Activated B cell treated with CpG ODN at 0.5 μM for 24 hours (primary cell): Measurements from ENCODE around the gene LEP. TPM values are rescaled to one million over a fixed set of nuclear protein-coding genes. Genes with fewer than 3 reads are reported as not detected.

Experiments
- ATAC-seq: fragments of 200-7000 bp; cut with Tn5 transposase; one replicate; pipeline ENCODE4 v1.10.0; 2021; ENCODE audit warnings: low read depth, mild to moderate bottlenecking, moderate library complexity
- CTCF ChIA-PET: fragments of 350-600 bp; sonication (Branson Sonifier 250); formaldehyde crosslinking; loops from one replicate; lab custom pipeline; 2021; ENCODE audit warnings: antibody characterized with exemption; lab: Charles Lee
- POLR2A ChIA-PET: fragments of 350-600 bp; sonication (Branson Sonifier 250); formaldehyde crosslinking; loops from one replicate; lab custom pipeline; 2021; ENCODE audit warnings: antibody characterized with exemption; lab: Charles Lee
- DNase-seq: peaks from one replicate; pipeline ENCODE4 v3.0.0; 2022
- H3K27ac Mint-ChIP-seq: one replicate; pipeline ENCODE4 v1.8.0; 2020; ENCODE audit warnings: mixed read lengths
- H3K27me3 Mint-ChIP-seq: one replicate; pipeline ENCODE4 v1.8.0; 2021; ENCODE audit warnings: mixed read lengths
- H3K36me3 Mint-ChIP-seq: one replicate; pipeline ENCODE4 v1.8.0; 2021; ENCODE audit warnings: low read depth, mixed read lengths
- H3K4me1 Mint-ChIP-seq: one replicate; pipeline ENCODE4 v1.8.0; 2021; ENCODE audit warnings: mixed read lengths
- H3K4me3 Mint-ChIP-seq: one replicate; pipeline ENCODE4 v1.8.0; 2020; ENCODE audit warnings: mild to moderate bottlenecking, mixed read lengths
- H3K9me3 Mint-ChIP-seq: one replicate; pipeline ENCODE4 v1.8.0; 2020; ENCODE audit warnings: mixed read lengths
- CTCF ChIP-seq: fragments of 200-600 bp; IDR thresholded peaks from one replicate; pipeline ENCODE4 v1.8.0; 2022; ENCODE audit warnings: antibody characterized with exemption, mild to moderate bottlenecking
- intact Hi-C: fragments of 100-400 bp; cut with micrococcal nuclease; formaldehyde crosslinking; loops from one replicate; pipeline ENCODE4 v1.15.1; 2024
- total RNA-seq: library from RNA; stranded (reverse); gene quantifications from 2 replicates; pipeline ENCODE4 v1.2.3, GENCODE V29; 2022

Gene LEP
- total RNA-seq, 1 donor from 2014 or later: not detected

GRCh38 chr7:128206747-128207500 is 34.2 kb upstream of the LEP start:
- Mint-ChIP-seq H3K27ac (no peak overlapping the region), H3K4me3 (no peak overlapping the region), H3K9me3 (no peaks in the 10 kb centered on the region), H3K4me1 (peaks cover 1% of the 10 kb centered on the region), H3K27me3 (peaks cover 41% of the 10 kb centered on the region), H3K36me3 (no peaks in the 10 kb centered on the region)
- no peak for TF ChIP-seq CTCF
- CTCF ChIA-PET: interaction anchor here (5.8 to 8.2 kb wide), 2 partner anchors 70 to 497 kb away, joined by 123 to 293 read pairs; no protein-coding TSS in a partner anchor
- intact Hi-C loops: loop anchor here (5.0 kb wide), 1 partner anchor 175 kb away; the partner anchor contains the start of gene LRRC4
- no peak for ATAC-seq
- POLR2A ChIA-PET: no interaction called here
- DNase-seq: no peak

GRCh38 chr7:128207609-128208008 is 33.5 kb upstream of the LEP start:
- DNase-seq: no peak
- intact Hi-C loops: loop anchor here (5.0 kb wide), 1 partner anchor 175 kb away; the partner anchor contains the start of gene LRRC4
- no peak overlapping the region for H3K27ac Mint-ChIP-seq

GRCh38 chr7:128209229-128210035 is 31.6 kb upstream of the LEP start:
- DNase-seq: peak; percentile 56
- Mint-ChIP-seq H3K4me3 (no peak overlapping the region), H3K36me3 (no peaks in the 10 kb centered on the region), H3K9me3 (no peaks in the 10 kb centered on the region), H3K27ac (no peak overlapping the region), H3K27me3 (peaks cover 24% of the 10 kb centered on the region), H3K4me1 (no peaks in the 10 kb centered on the region)
- peak; percentile 91 for ATAC-seq
- intact Hi-C loops: loop anchor here (1.0 to 5.0 kb wide), 6 partner anchors 74 to 862 kb away; partner anchors contain the start of gene LRRC4
- ChIA-PET POLR2A (interaction anchor here (0.8 to 1.2 kb wide), 3 partner anchors 28 to 501 kb away, joined by 3 to 11 read pairs (median 3); no protein-coding TSS in a partner anchor), CTCF (interaction anchor here (0.6 to 8.2 kb wide), 44 partner anchors 11 to 1406 kb away, joined by 3 to 293 read pairs (median 4); no protein-coding TSS in a partner anchor)
- peak; percentile 93 for TF ChIP-seq CTCF

More at GRCh38 chr7:128207609-128208008, 33.5 kb upstream of the LEP start:
- H3K4me1 Mint-ChIP-seq: no peaks in the 10 kb centered on the region
- no peaks in the 10 kb centered on the region for H3K36me3 Mint-ChIP-seq
- TF ChIP-seq CTCF: no peak
- no peak for ATAC-seq
- POLR2A ChIA-PET: no interaction called here
- H3K27me3 Mint-ChIP-seq: peaks cover 37% of the 10 kb centered on the region
- no peak overlapping the region for H3K4me3 Mint-ChIP-seq
- no peaks in the 10 kb centered on the region for H3K9me3 Mint-ChIP-seq
- CTCF ChIA-PET: interaction anchor here (1.1 to 8.2 kb wide), 3 partner anchors 71 to 507 kb away, joined by 4 to 293 read pairs (median 123); no protein-coding TSS in a partner anchor

DNA sequence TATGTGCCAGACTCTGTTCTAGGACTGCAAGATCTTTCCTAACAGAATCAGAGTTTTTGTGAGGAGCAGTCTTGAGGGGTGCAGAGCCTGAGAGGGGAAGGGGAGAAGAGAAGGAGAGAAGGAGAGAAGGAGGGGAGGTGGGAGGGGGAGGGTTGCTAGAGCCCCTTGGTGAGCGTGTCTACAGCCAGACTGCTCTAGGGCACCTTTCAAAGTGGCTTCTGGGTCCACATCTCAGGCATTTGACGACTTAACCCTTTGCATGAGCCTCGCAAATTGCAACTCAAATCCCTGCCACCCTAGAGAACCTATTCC is 31.1 kb upstream of the LEP start:
- H3K4me3 Mint-ChIP-seq: no peak overlapping the region
- H3K36me3 Mint-ChIP-seq: no peaks in the 10 kb centered on the region
- intact Hi-C loops: loop anchor here (5.0 kb wide), 1 partner anchor 863 kb away; no protein-coding TSS in a partner anchor
- no peak for ATAC-seq
- no peak for TF ChIP-seq CTCF
- no peak overlapping the region for H3K27ac Mint-ChIP-seq
- no peak for DNase-seq
- H3K27me3 Mint-ChIP-seq: peaks cover 20% of the 10 kb centered on the region
- CTCF ChIA-PET: interaction anchor here (0.6 to 8.2 kb wide), 38 partner anchors 15 to 1407 kb away, joined by 3 to 293 read pairs (median 4); no protein-coding TSS in a partner anchor
- POLR2A ChIA-PET: interaction anchor here (0.8 to 1.2 kb wide), 3 partner anchors 27 to 502 kb away, joined by 3 to 11 read pairs (median 3); no protein-coding TSS in a partner anchor
- H3K4me1 Mint-ChIP-seq: no peaks in the 10 kb centered on the region
- H3K9me3 Mint-ChIP-seq: no peaks in the 10 kb centered on the region
